Fibroblast of lung (primary cell): ENCODE data around the gene UBR3. TPM values are rescaled to one million over a fixed set of nuclear protein-coding genes. Genes with fewer than 3 reads are reported as not detected.
A peak's percentile ranks its signal among the peaks of the same experiment; 100 is the strongest.
"Not testable (repeated sequence)": the region's sequence is repeated elsewhere in the genome, so short reads cannot be mapped to it uniquely, and the experiment has no call there.

Experiments
- DNase-seq, 2 donors: peaks; one replicate each; pipeline versions ENCODE4 v3.0.0 to v3.0.0-alpha.2; 2010; ENCODE audit warnings: low read depth in 2 of 2
- H2AFZ ChIP-seq: 2 replicates; pipeline ENCODE4 v1.5.1; 2012; ENCODE audit warnings: low read length, control low read depth, inconsistent platforms
- H3K27ac ChIP-seq: 2 replicates; pipeline ENCODE4 v1.5.1; 2011; ENCODE audit warnings: low read length, control low read depth; ENCODE audit not compliant: insufficient read depth
- H3K27me3 ChIP-seq: 2 replicates; pipeline ENCODE4 v1.5.1; 2011; ENCODE audit warnings: mild to moderate bottlenecking, low read length; ENCODE audit not compliant: control insufficient read depth, insufficient read depth
- H3K36me3 ChIP-seq: 2 replicates; pipeline ENCODE4 v1.5.1; 2011; ENCODE audit warnings: low read length; ENCODE audit not compliant: control insufficient read depth, insufficient read depth
- H3K4me1 ChIP-seq: 2 replicates; pipeline ENCODE4 v1.5.1; 2011; ENCODE audit warnings: low read length; ENCODE audit not compliant: control insufficient read depth, insufficient read depth; ENCODE audit errors: extremely low read depth
- H3K4me2 ChIP-seq: 2 replicates; pipeline ENCODE4 v1.5.1; 2011; ENCODE audit warnings: low read length, control low read depth; ENCODE audit not compliant: insufficient read depth; ENCODE audit errors: extremely low read depth
- H3K4me3 ChIP-seq, 4 experiments: fragments of 200-600 bp in 1 of 4; sonication (generic) in 1 of 4; replicated peaks in 1 of 4; 2 replicates each; pipeline ENCODE4 v1.5.1; 2011 to 2016; ENCODE audit warnings: low read length in 4 of 4, low read depth in 3 of 4, mild to moderate bottlenecking in 3 of 4, control low read depth in 2 of 4, inconsistent platforms in 1 of 4, mixed read lengths in 1 of 4; ENCODE audit not compliant: insufficient read depth in 1 of 4; ENCODE audit errors: control extremely low read depth in 1 of 4
- H3K79me2 ChIP-seq: 2 replicates; pipeline ENCODE4 v1.5.1; 2012; ENCODE audit warnings: mild to moderate bottlenecking, low read length, inconsistent platforms; ENCODE audit not compliant: control insufficient read depth, insufficient read depth
- H3K9ac ChIP-seq: 2 replicates; pipeline ENCODE4 v1.5.1; 2011; ENCODE audit warnings: mild to moderate bottlenecking, low read length, control low read depth; ENCODE audit not compliant: insufficient read depth
- H3K9me3 ChIP-seq: 2 replicates; pipeline ENCODE4 v1.5.1; 2012; ENCODE audit warnings: low read depth, low read length; ENCODE audit not compliant: control insufficient read depth, insufficient read depth
- H4K20me1 ChIP-seq: 2 replicates; pipeline ENCODE4 v1.5.1; 2011; ENCODE audit warnings: low read length; ENCODE audit not compliant: control insufficient read depth, insufficient read depth; ENCODE audit errors: extremely low read depth
- CTCF ChIP-seq, 2 donors: IDR thresholded peaks in 1 of 2; conservative IDR thresholded peaks in 1 of 2; 1 replicate in 1 of 2; 2 replicates in 1 of 2; pipeline ENCODE4 v1.5.1; 2011 to 2012; ENCODE audit warnings: low read length in 2 of 2, control low read depth in 1 of 2, inconsistent platforms in 1 of 2, low read depth in 1 of 2, mild to moderate bottlenecking in 1 of 2
- EZH2 ChIP-seq: IDR thresholded peaks from 2 replicates; pipeline ENCODE4 v1.5.1; 2012; ENCODE audit warnings: low read length, control low read depth, mild to moderate bottlenecking; ENCODE audit errors: missing control alignments
- polyA plus RNA-seq, 2 donors: library from polyadenylated mRNA; depleted of rRNA in 1 of 2; stranded (reverse) in 1 of 2; unstranded in 1 of 2; fragments of >200 nt; gene quantifications; 2 replicates each; pipeline ENCODE4 v1.2.1, GENCODE V29; 2011 to 2012; ENCODE audit warnings: missing spikeins in 1 of 2
- total RNA-seq: library from RNA; depleted of rRNA; stranded (reverse); fragments of >200 nt; gene quantifications from 2 replicates; pipeline ENCODE4 v1.2.1, GENCODE V29; 2014

The UBR3 gene
- total and polyA plus RNA-seq, 2 donors (not counting 1 experiment from before 2014, with no cell fraction given): 21.7 to 39.5 TPM

- H4K20me1 ChIP-seq: no peaks in the 10 kb centered on the region
- no peak for TF ChIP-seq EZH2
- no peak for TF ChIP-seq CTCF (conservative IDR thresholded peaks at IDR 0.05 in 1 of 2, IDR thresholded peaks at IDR 0.05 in 1 of 2; ENCODE audit: low read depth in 1 of 2, low read length in 2 of 2)
- H3K9me3 ChIP-seq: no peaks in the 10 kb centered on the region
These were observed 98.7 kb downstream of the UBR3 start for GRCh38 chr2:169925968-169926367.

GRCh38 chr2:169928463-169928864 is 101.2 kb downstream of the UBR3 start:
- DNase-seq: peak; percentile 40 to 74
- Histone ChIP-seq H3K36me3 (no peaks in the 10 kb centered on the region), H3K27ac (no peak overlapping the region), H3K4me1 (no peaks in the 10 kb centered on the region), H3K4me3 (no peak overlapping the region), H4K20me1 (no peaks in the 10 kb centered on the region), H3K9me3 (no peaks in the 10 kb centered on the region), H3K79me2 (no peaks in the 10 kb centered on the region), H3K27me3 (no peaks in the 10 kb centered on the region), H3K9ac (no peak overlapping the region), H3K4me2 (no peak overlapping the region), H2AFZ (no peak overlapping the region)
- TF ChIP-seq EZH2 (no peak), CTCF (conservative IDR thresholded peaks at IDR 0.05 in 1 of 2, IDR thresholded peaks at IDR 0.05 in 1 of 2; ENCODE audit: low read depth in 1 of 2, low read length in 2 of 2) (peak in 1 of 2 donors; percentile 55)

More at GRCh38 chr2:169925968-169926367, 98.7 kb downstream of the UBR3 start:
- no peak overlapping the region for H3K4me3 ChIP-seq
- no peaks in the 10 kb centered on the region for H3K79me2 ChIP-seq
- no peak overlapping the region for H3K27ac ChIP-seq
- no peak for DNase-seq
- no peaks in the 10 kb centered on the region for H3K27me3 ChIP-seq
- no peaks in the 10 kb centered on the region for H3K36me3 ChIP-seq
- H3K9ac ChIP-seq: no peak overlapping the region
- H3K4me1 ChIP-seq: no peaks in the 10 kb centered on the region
- no peak overlapping the region for H2AFZ ChIP-seq
- H3K4me2 ChIP-seq: no peak overlapping the region

GRCh38 chr2:169933124-169933711 is 106.0 kb downstream of the UBR3 start:
- no peak overlapping the region for H2AFZ ChIP-seq
- H3K27me3 ChIP-seq: no peaks in the 10 kb centered on the region
- TF ChIP-seq CTCF (conservative IDR thresholded peaks at IDR 0.05 in 1 of 2, IDR thresholded peaks at IDR 0.05 in 1 of 2; ENCODE audit: low read depth in 1 of 2, low read length in 2 of 2): peak; percentile 57 to 82
- TF ChIP-seq EZH2: no peak
- H4K20me1 ChIP-seq: no peaks in the 10 kb centered on the region
- H3K9me3 ChIP-seq: no peaks in the 10 kb centered on the region
- H3K4me2 ChIP-seq: no peak overlapping the region
- H3K9ac ChIP-seq: no peak overlapping the region
- H3K27ac ChIP-seq: no peak overlapping the region
- no peaks in the 10 kb centered on the region for H3K36me3 ChIP-seq
- H3K4me3 ChIP-seq: peak overlapping the region in 1 of 4 experiments; percentile 8
- H3K4me1 ChIP-seq: no peaks in the 10 kb centered on the region
- DNase-seq: peak; percentile 22 to 62
- H3K79me2 ChIP-seq: no peaks in the 10 kb centered on the region

- H3K9me3 ChIP-seq, H4K20me1 ChIP-seq, H3K4me1 ChIP-seq, H3K4me3 ChIP-seq, H3K36me3 ChIP-seq, H3K9ac ChIP-seq, H2AFZ ChIP-seq, H3K27me3 ChIP-seq, DNase-seq, H3K4me2 ChIP-seq, H3K27ac ChIP-seq, H3K79me2 ChIP-seq: not testable (repeated sequence)
These were observed 109.4 kb downstream of the UBR3 start for GRCh38 chr2:169936652-169937051.
